HEK293 (cell line): Measurements from ENCODE around the gene ZCCHC2.

Experiments used
- CTCF ChIA-PET: fragments of 350-600 bp; formaldehyde crosslinking; extraction: SDS; loops from one replicate; lab custom pipeline; 2021; ENCODE audit warnings: antibody characterized with exemption; lab: Yijun Ruan, JAX
- POLR2A ChIA-PET: fragments of 300-600 bp; formaldehyde crosslinking; extraction: SDS; loops from one replicate; lab custom pipeline; 2020; ENCODE audit warnings: antibody characterized with exemption, inconsistent platforms; lab: Yijun Ruan, JAX
- H3K27ac ChIP-seq: fragments of 200-500 bp; sonication (Bioruptor generic); 2 replicates; pipeline ENCODE4 v1.5.1; 2014; ENCODE audit warnings: low read depth, low read length, control low read depth, inconsistent platforms; ENCODE audit errors: extremely low read depth
- H3K36me3 ChIP-seq, 2 experiments: fragments of 200-500 bp in 1 of 2; sonication (Bioruptor generic) in 1 of 2; 1 replicate in 1 of 2; 2 replicates in 1 of 2; pipeline ENCODE4 v1.5.1; 2014 to 2017; ENCODE audit warnings: inconsistent platforms in 2 of 2, low read length in 2 of 2; ENCODE audit not compliant: control insufficient read depth in 2 of 2, insufficient read depth in 1 of 2
- H3K4me1 ChIP-seq: fragments of 200-500 bp; sonication (Bioruptor generic); 2 replicates; pipeline ENCODE4 v1.5.1; 2014; ENCODE audit warnings: mild to moderate bottlenecking, low read length, inconsistent platforms; ENCODE audit not compliant: control insufficient read depth, insufficient read depth
- H3K4me3 ChIP-seq: 2 replicates; pipeline ENCODE4 v1.5.1; 2011; ENCODE audit warnings: low read depth, mild to moderate bottlenecking, control low read depth, low read length, moderate library complexity
- H3K9me3 ChIP-seq: fragments of 200-500 bp; sonication (Bioruptor generic); 2 replicates; pipeline ENCODE4 v1.5.1; 2014; ENCODE audit warnings: low read depth, low read length, inconsistent platforms; ENCODE audit not compliant: control insufficient read depth, insufficient read depth
- MEIS1 ChIP-seq: sonication (generic); formaldehyde crosslinking; IDR thresholded peaks from 2 replicates; pipeline ENCODE4 v1.8.1; 2022; ENCODE audit warnings: missing genetic modification reagents, mild to moderate bottlenecking, borderline replicate concordance
- OSR2 ChIP-seq: fragments of 450-650 bp; formaldehyde crosslinking; IDR thresholded peaks from 2 replicates; pipeline ENCODE4 v1.5.1; 2016; ENCODE audit warnings: missing biosample characterization, missing genetic modification characterization
- SCRT2 ChIP-seq: fragments of 450-650 bp; formaldehyde crosslinking; IDR thresholded peaks from 2 replicates; pipeline ENCODE4 v1.5.1; 2016; ENCODE audit warnings: missing biosample characterization, missing genetic modification characterization
- TCF7L2 ChIP-seq: IDR thresholded peaks from 2 replicates; pipeline ENCODE4 v1.6.1; 2011; ENCODE audit warnings: low read depth, mild to moderate bottlenecking, inconsistent platforms, low read length, moderate library complexity, borderline replicate concordance
- ZBTB1 ChIP-seq: fragments of 450-650 bp; formaldehyde crosslinking; IDR thresholded peaks from 2 replicates; pipeline ENCODE4 v1.5.1; 2016; ENCODE audit warnings: missing biosample characterization, missing genetic modification characterization
- ZEB2 ChIP-seq: fragments of 450-650 bp; formaldehyde crosslinking; IDR thresholded peaks from 2 replicates; pipeline ENCODE4 v1.5.1; 2016; ENCODE audit warnings: missing biosample characterization, missing genetic modification characterization
- ZIC2 ChIP-seq: fragments of 450-650 bp; formaldehyde crosslinking; IDR thresholded peaks from 2 replicates; pipeline ENCODE4 v1.5.1; 2016; ENCODE audit warnings: missing biosample characterization, missing genetic modification characterization
- ZNF140 ChIP-seq: fragments of 450-650 bp; formaldehyde crosslinking; IDR thresholded peaks from 2 replicates; pipeline ENCODE4 v1.5.1; 2016; ENCODE audit warnings: missing biosample characterization, missing genetic modification characterization
- ZNF18 ChIP-seq: fragments of 450-650 bp; formaldehyde crosslinking; IDR thresholded peaks from 2 replicates; pipeline ENCODE4 v1.5.1; 2016; ENCODE audit warnings: missing biosample characterization, missing genetic modification characterization
- ZNF202 ChIP-seq: fragments of 450-650 bp; formaldehyde crosslinking; IDR thresholded peaks from 2 replicates; pipeline ENCODE4 v1.5.1; 2016; ENCODE audit warnings: missing biosample characterization, missing genetic modification characterization, borderline replicate concordance
- ZNF266 ChIP-seq: fragments of 450-650 bp; formaldehyde crosslinking; IDR thresholded peaks from 2 replicates; pipeline ENCODE4 v1.5.1; 2016; ENCODE audit warnings: missing biosample characterization, missing genetic modification characterization, low read depth
- ZNF426 ChIP-seq: fragments of 450-650 bp; formaldehyde crosslinking; IDR thresholded peaks from 2 replicates; pipeline ENCODE4 v1.5.1; 2017; ENCODE audit warnings: missing biosample characterization, missing genetic modification characterization, mild to moderate bottlenecking, inconsistent platforms, moderate library complexity
- ZNF473 ChIP-seq: fragments of 450-650 bp; formaldehyde crosslinking; IDR thresholded peaks from 2 replicates; pipeline ENCODE4 v1.5.1; 2017; ENCODE audit warnings: missing biosample characterization, missing genetic modification characterization
- ZNF48 ChIP-seq: fragments of 450-650 bp; formaldehyde crosslinking; IDR thresholded peaks from 2 replicates; pipeline ENCODE4 v1.5.1; 2016; ENCODE audit warnings: missing biosample characterization, missing genetic modification characterization
- ZNF560 ChIP-seq: fragments of 450-650 bp; formaldehyde crosslinking; IDR thresholded peaks from 2 replicates; pipeline ENCODE4 v1.5.1; 2017; ENCODE audit warnings: missing biosample characterization, missing genetic modification characterization, borderline replicate concordance
- ZNF639 ChIP-seq: fragments of 450-650 bp; formaldehyde crosslinking; IDR thresholded peaks from 2 replicates; pipeline ENCODE4 v1.5.1; 2016; ENCODE audit warnings: missing biosample characterization, missing genetic modification characterization
- ZNF670 ChIP-seq: fragments of 450-650 bp; formaldehyde crosslinking; IDR thresholded peaks from 2 replicates; pipeline ENCODE4 v1.5.1; 2016; ENCODE audit warnings: missing biosample characterization, missing genetic modification characterization, low read depth
- ZNF692 ChIP-seq: fragments of 450-650 bp; formaldehyde crosslinking; IDR thresholded peaks from 2 replicates; pipeline ENCODE4 v1.5.1; 2016; ENCODE audit warnings: missing biosample characterization, missing genetic modification characterization
- ZNF704 ChIP-seq: fragments of 450-650 bp; formaldehyde crosslinking; IDR thresholded peaks from 2 replicates; pipeline ENCODE4 v1.5.1; 2016; ENCODE audit warnings: missing biosample characterization, missing genetic modification characterization
- ZSCAN30 ChIP-seq: fragments of 450-650 bp; IDR thresholded peaks from 2 replicates; pipeline ENCODE4 v1.5.1; 2018; ENCODE audit warnings: missing biosample characterization, mild to moderate bottlenecking, missing genetic modification characterization, moderate library complexity

Gene ZCCHC2

GRCh38 chr18:62574776-62575175 is 52.0 kb downstream of the ZCCHC2 start (continued):
- TF ChIP-seq ZIC2 (tag by site-specific recombination) (no peak), ZNF692 (no peak), MEIS1 (CRISPR knock-in tag) (no peak), ZNF266 (tag by site-specific recombination) (no peak), ZNF473 (tag by site-specific recombination) (no peak), ZSCAN30 (tag by site-specific recombination) (no peak), ZNF704 (tag by site-specific recombination) (no peak)

GRCh38 chr18:62576271-62576670 is 53.4 kb downstream of the ZCCHC2 start:
- no peaks in the 10 kb centered on the region for H3K9me3 ChIP-seq

GRCh38 chr18:62576845-62577512 is 54.2 kb downstream of the ZCCHC2 start:
- Histone ChIP-seq H3K4me1 (peaks cover 9% of the 10 kb centered on the region), H3K36me3 (peaks cover 10 to 24% of the 10 kb centered on the region in 2 experiments), H3K9me3 (no peaks in the 10 kb centered on the region), H3K27ac (no peak overlapping the region), H3K4me3 (no peak overlapping the region)
- CTCF ChIA-PET = interaction anchor here (1.1 to 2.6 kb wide), 2 partner anchors 10 to 155 kb away, joined by 3 to 16 read pairs; no protein-coding TSS in a partner anchor
- POLR2A ChIA-PET = no interaction called here
- TF ChIP-seq ZNF670 (tag by site-specific recombination) (no peak), SCRT2 (peak; percentile 63), ZNF18 (tag by site-specific recombination) (0 out of 2 replicates have a peak, but pooled peaks have one; percentile 14), ZBTB1 (tag by site-specific recombination) (no peak), ZNF639 (tag by site-specific recombination) (no peak), ZEB2 (no peak)

More at GRCh38 chr18:62576271-62576670, 53.4 kb downstream of the ZCCHC2 start:
- CTCF ChIA-PET = interaction anchor here (0.5 to 2.6 kb wide), 6 partner anchors 8 to 159 kb away, joined by 3 to 16 read pairs (median 3); no protein-coding TSS in a partner anchor
- Histone ChIP-seq H3K36me3 (peaks cover 14 to 30% of the 10 kb centered on the region in 2 experiments), H3K4me3 (no peak overlapping the region), H3K27ac (no peak overlapping the region), H3K4me1 (peaks cover 9% of the 10 kb centered on the region)
- POLR2A ChIA-PET = no interaction called here
- no peak for TF ChIP-seq ZNF48 (tag by site-specific recombination)
- no peak for TF ChIP-seq ZNF560 (tag by site-specific recombination)
- no peak for TF ChIP-seq ZNF202 (tag by site-specific recombination)
- no peak for TF ChIP-seq OSR2 (tag by site-specific recombination)
- TF ChIP-seq ZNF140 = no peak
- TF ChIP-seq ZNF426 (tag by site-specific recombination) = no peak
- no peak for TF ChIP-seq SCRT2
- TF ChIP-seq TCF7L2 = no peak
